HepG2 (cell line): ENCODE data around the gene ARHGDIA. TPM values are rescaled to one million over a fixed set of nuclear protein-coding genes. Genes with fewer than 3 reads are reported as not detected.

ENCODE experiments used
- THAP8 ChIP-seq: sonication (generic); formaldehyde crosslinking; IDR thresholded peaks from 2 replicates; pipeline ENCODE4 v1.5.1; 2020; ENCODE audit warnings: missing genetic modification reagents, mild to moderate bottlenecking, borderline replicate concordance
- TMF1 ChIP-seq: sonication (generic); formaldehyde crosslinking; IDR thresholded peaks from 2 replicates; pipeline ENCODE4 v1.8.1; 2022; ENCODE audit warnings: low read depth, missing genetic modification reagents
- ZBTB2 ChIP-seq: sonication (generic); formaldehyde crosslinking; IDR thresholded peaks from 2 replicates; pipeline ENCODE4 v1.8.0; 2022; ENCODE audit warnings: low read depth, missing genetic modification reagents
- ZFP36L2 ChIP-seq: sonication (generic); formaldehyde crosslinking; IDR thresholded peaks from 2 replicates; pipeline ENCODE4 v1.4.0; 2020; ENCODE audit warnings: missing genetic modification reagents
- ZNF17 ChIP-seq: sonication (generic); formaldehyde crosslinking; IDR thresholded peaks from 2 replicates; pipeline ENCODE4 v1.5.0; 2020; ENCODE audit warnings: mild to moderate bottlenecking, missing genetic modification reagents
- ZNF275 ChIP-seq: sonication (generic); formaldehyde crosslinking; IDR thresholded peaks from 2 replicates; pipeline ENCODE4 v1.8.0; 2022; ENCODE audit warnings: missing genetic modification reagents, mild to moderate bottlenecking, inconsistent platforms, borderline replicate concordance
- ZNF296 ChIP-seq: sonication (generic); formaldehyde crosslinking; conservative IDR thresholded peaks from 2 replicates; pipeline ENCODE4 v1.5.0; 2020; ENCODE audit warnings: mild to moderate bottlenecking, missing genetic modification reagents
- polyA plus RNA-seq, 8 experiments: library from polyadenylated mRNA; depleted of rRNA in 3 of 8; stranded (reverse) in 7 of 8; unstranded in 1 of 8; fragments of >200 nt; fragmentation: Illumina TruSeq in 4 of 8; extraction: Trizol in 4 of 8; gene quantifications; 2 replicates each; pipeline versions ENCODE4 v1.2.1 to v1.2.3, GENCODE V29; 2011 to 2016; ENCODE audit warnings: low read depth in 4 of 8, missing spikeins in 1 of 8, mixed read lengths in 1 of 8; ENCODE audit not compliant: insufficient read depth in 1 of 8
- total RNA-seq, 5 experiments: library from RNA; depleted of rRNA; stranded (reverse); fragments of >200 nt; fragmentation: Illumina TruSeq; extraction: Trizol; gene quantifications; 2 replicates each; pipeline ENCODE4 v1.2.3, GENCODE V29; 2016; ENCODE audit warnings: low read depth in 1 of 5
- TF ChIP-seq, protein P1 (sequence below): sonication (generic); formaldehyde crosslinking; IDR thresholded peaks from one replicate; pipeline ENCODE4 v1.5.1; 2020; ENCODE audit warnings: mild to moderate bottlenecking, missing genetic modification reagents; ENCODE audit errors: not compliant biosample characterization
- TF ChIP-seq, protein P2 (sequence below): IDR thresholded peaks from 2 replicates; pipeline ENCODE4 v1.6.1; 2016; ENCODE audit warnings: mild to moderate bottlenecking
- TF ChIP-seq, protein P3 (sequence below): sonication (generic); formaldehyde crosslinking; IDR thresholded peaks from 2 replicates; pipeline ENCODE4 v1.5.1; 2020; ENCODE audit warnings: mild to moderate bottlenecking, missing genetic modification reagents, moderate library complexity

ARHGDIA gene
- total and polyA plus RNA-seq, 2 of the 13 experiments (the other 11 are each of a cell fraction or from before 2014, with no cell fraction given) = 40.0 to 64.0 TPM

DNA sequence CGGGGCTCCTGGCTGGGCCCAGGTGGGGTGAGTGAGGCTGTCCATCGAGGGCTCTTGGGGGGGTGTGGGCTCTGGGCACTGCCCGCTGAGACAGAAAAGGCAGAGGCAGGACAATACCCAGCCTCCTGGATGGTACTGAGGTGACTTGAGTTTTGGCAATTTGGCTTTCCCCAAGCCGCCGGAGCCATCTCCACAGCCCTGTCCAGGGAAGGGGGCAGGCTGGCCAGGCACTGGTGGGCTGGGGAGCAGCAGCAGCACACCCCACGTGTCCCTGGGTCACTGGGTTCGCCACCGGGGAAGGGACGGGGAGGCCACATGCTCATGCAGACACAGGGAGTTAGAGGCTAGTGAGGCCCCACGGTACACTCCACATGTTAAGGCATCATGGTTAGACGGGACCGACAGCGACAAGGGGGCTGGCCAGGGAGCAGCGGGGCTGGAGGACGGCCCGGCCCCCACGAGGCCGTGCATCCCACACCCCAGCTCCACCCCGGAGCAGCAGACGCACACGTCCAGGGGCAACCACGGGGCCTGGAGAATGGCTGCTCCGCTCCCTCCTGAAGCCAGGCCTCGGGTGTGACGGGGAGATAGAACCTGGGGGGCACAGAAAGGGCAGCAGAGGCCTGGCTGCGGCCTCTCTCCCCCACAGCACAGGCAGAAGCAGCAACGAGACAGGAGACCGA, 3.0 kb downstream of the ARHGDIA start (continued):
- TF ChIP-seq, protein P1, sequence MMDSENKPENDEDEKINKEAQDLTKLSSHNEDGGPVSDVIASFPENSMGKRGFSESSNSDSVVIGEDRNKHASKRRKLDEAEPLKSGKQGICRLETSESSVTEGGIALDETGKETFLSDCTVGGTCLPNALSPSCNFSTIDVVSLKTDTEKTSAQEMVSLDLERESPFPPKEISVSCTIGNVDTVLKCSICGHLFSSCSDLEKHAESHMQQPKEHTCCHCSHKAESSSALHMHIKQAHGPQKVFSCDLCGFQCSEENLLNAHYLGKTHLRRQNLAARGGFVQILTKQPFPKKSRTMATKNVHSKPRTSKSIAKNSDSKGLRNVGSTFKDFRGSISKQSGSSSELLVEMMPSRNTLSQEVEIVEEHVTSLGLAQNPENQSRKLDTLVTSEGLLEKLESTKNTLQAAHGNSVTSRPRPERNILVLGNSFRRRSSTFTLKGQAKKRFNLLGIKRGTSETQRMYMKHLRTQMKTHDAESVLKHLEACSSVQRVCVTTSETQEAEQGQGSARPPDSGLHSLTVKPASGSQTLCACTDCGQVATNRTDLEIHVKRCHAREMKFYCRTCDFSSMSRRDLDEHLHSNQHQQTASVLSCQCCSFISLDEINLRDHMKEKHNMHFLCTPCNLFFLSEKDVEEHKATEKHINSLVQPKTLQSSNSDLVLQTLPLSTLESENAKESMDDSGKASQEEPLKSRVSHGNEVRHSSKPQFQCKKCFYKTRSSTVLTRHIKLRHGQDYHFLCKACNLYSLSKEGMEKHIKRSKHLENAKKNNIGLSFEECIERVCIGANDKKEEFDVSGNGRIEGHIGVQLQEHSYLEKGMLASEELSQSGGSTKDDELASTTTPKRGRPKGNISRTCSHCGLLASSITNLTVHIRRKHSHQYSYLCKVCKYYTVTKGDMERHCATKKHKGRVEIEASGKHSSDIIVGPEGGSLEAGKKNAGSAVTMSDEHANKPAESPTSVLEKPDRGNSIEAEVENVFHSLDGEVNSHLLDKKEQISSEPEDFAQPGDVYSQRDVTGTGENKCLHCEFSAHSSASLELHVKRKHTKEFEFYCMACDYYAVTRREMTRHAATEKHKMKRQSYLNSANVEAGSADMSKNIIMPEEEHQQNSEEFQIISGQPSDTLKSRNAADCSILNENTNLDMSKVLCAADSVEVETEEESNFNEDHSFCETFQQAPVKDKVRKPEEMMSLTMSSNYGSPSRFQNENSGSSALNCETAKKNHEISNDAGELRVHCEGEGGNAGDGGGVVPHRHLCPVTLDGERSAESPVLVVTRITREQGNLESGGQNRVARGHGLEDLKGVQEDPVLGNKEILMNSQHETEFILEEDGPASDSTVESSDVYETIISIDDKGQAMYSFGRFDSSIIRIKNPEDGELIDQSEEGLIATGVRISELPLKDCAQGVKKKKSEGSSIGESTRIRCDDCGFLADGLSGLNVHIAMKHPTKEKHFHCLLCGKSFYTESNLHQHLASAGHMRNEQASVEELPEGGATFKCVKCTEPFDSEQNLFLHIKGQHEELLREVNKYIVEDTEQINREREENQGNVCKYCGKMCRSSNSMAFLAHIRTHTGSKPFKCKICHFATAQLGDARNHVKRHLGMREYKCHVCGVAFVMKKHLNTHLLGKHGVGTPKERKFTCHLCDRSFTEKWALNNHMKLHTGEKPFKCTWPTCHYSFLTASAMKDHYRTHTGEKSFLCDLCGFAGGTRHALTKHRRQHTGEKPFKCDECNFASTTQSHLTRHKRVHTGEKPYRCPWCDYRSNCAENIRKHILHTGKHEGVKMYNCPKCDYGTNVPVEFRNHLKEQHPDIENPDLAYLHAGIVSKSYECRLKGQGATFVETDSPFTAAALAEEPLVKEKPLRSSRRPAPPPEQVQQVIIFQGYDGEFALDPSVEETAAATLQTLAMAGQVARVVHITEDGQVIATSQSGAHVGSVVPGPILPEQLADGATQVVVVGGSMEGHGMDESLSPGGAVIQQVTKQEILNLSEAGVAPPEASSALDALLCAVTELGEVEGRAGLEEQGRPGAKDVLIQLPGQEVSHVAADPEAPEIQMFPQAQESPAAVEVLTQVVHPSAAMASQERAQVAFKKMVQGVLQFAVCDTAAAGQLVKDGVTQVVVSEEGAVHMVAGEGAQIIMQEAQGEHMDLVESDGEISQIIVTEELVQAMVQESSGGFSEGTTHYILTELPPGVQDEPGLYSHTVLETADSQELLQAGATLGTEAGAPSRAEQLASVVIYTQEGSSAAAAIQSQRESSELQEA (CRISPR knock-in tag) = no peak
- TF ChIP-seq ZFP36L2 (CRISPR knock-in tag) = no peak
- TF ChIP-seq, protein P2, sequence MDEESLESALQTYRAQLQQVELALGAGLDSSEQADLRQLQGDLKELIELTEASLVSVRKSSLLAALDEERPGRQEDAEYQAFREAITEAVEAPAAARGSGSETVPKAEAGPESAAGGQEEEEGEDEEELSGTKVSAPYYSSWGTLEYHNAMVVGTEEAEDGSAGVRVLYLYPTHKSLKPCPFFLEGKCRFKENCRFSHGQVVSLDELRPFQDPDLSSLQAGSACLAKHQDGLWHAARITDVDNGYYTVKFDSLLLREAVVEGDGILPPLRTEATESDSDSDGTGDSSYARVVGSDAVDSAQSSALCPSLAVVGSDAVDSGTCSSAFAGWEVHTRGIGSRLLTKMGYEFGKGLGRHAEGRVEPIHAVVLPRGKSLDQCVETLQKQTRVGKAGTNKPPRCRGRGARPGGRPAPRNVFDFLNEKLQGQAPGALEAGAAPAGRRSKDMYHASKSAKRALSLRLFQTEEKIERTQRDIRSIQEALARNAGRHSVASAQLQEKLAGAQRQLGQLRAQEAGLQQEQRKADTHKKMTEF (CRISPR knock-in tag) = no peak
- TF ChIP-seq TMF1 (CRISPR knock-in tag) = peak; percentile 24; the same call in 1 of the 2 replicates
- peak; percentile 71; the same call in 1 of the 2 replicates for TF ChIP-seq ZBTB2 (CRISPR knock-in tag)
- 0 out of 2 replicates have a peak, but pooled peaks have one; percentile 20 for TF ChIP-seq ZNF275 (CRISPR knock-in tag)
- no peak for TF ChIP-seq THAP8
- TF ChIP-seq ZNF17 (CRISPR knock-in tag) = no peak
- no peak for TF ChIP-seq ZNF296
- TF ChIP-seq, protein P3, sequence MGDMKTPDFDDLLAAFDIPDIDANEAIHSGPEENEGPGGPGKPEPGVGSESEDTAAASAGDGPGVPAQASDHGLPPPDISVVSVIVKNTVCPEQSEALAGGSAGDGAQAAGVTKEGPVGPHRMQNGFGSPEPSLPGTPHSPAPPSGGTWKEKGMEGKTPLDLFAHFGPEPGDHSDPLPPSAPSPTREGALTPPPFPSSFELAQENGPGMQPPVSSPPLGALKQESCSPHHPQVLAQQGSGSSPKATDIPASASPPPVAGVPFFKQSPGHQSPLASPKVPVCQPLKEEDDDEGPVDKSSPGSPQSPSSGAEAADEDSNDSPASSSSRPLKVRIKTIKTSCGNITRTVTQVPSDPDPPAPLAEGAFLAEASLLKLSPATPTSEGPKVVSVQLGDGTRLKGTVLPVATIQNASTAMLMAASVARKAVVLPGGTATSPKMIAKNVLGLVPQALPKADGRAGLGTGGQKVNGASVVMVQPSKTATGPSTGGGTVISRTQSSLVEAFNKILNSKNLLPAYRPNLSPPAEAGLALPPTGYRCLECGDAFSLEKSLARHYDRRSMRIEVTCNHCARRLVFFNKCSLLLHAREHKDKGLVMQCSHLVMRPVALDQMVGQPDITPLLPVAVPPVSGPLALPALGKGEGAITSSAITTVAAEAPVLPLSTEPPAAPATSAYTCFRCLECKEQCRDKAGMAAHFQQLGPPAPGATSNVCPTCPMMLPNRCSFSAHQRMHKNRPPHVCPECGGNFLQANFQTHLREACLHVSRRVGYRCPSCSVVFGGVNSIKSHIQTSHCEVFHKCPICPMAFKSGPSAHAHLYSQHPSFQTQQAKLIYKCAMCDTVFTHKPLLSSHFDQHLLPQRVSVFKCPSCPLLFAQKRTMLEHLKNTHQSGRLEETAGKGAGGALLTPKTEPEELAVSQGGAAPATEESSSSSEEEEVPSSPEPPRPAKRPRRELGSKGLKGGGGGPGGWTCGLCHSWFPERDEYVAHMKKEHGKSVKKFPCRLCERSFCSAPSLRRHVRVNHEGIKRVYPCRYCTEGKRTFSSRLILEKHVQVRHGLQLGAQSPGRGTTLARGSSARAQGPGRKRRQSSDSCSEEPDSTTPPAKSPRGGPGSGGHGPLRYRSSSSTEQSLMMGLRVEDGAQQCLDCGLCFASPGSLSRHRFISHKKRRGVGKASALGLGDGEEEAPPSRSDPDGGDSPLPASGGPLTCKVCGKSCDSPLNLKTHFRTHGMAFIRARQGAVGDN (CRISPR knock-in tag) = peak; percentile 30; the same call in 1 of the 2 replicates
